Dedifferentiated amniotic fluid mesenchymal stem cell (primary cell): ENCODE measurements around the gene MCOLN1.
"Not testable (repeated sequence)": the region's sequence is repeated elsewhere in the genome, so short reads cannot be mapped to it uniquely, and the experiment has no call there.

ENCODE experiments used
- DNase-seq: peaks from one replicate; pipeline ENCODE4 v3.0.0-alpha.2; 2016; ENCODE audit errors: extremely low spot score

The MCOLN1 gene

GRCh38 chr19:7524992-7525739 is 2.7 kb downstream of the MCOLN1 start:
- DNase-seq, result no peak

- DNase-seq, result no peak
These were observed 3.9 kb downstream of the MCOLN1 start for GRCh38 chr19:7526059-7526929.

GRCh38 chr19:7527516-7528191 is 5.2 kb downstream of the MCOLN1 start:
- no peak for DNase-seq

GRCh38 chr19:7528192-7528519 is 5.7 kb downstream of the MCOLN1 start:
- DNase-seq, result no peak

GRCh38 chr19:7528522-7529245 is 6.3 kb downstream of the MCOLN1 start:
- no peak for DNase-seq

- DNase-seq, result no peak
These were observed 6.8 kb downstream of the MCOLN1 start for GRCh38 chr19:7529246-7529600.

GRCh38 chr19:7529610-7530490 is 7.4 kb downstream of the MCOLN1 start:
- no peak for DNase-seq

GRCh38 chr19:7533281-7533885 is 11.0 kb downstream of the MCOLN1 start:
- no peak for DNase-seq

GRCh38 chr19:7533925-7534480 is 11.6 kb downstream of the MCOLN1 start:
- peak; percentile 62 for DNase-seq

- DNase-seq, result peak; percentile 85
These were observed 12.2 kb downstream of the MCOLN1 start for GRCh38 chr19:7534531-7535046.

- DNase-seq, result peak; percentile 90
These were observed 12.9 kb downstream of the MCOLN1 start, which contains the start of gene PNPLA6 for GRCh38 chr19:7535047-7535997. Gene PNPLA6 (plus strand): TSS chr19:7535717. CDS start chr19:7535789, 72 bp downstream.

GRCh38 chr19:7535998-7536695 is 13.7 kb downstream of the MCOLN1 start:
- no peak for DNase-seq

GRCh38 chr19:7538990-7539389 is 16.6 kb downstream of the MCOLN1 start:
- DNase-seq, result not testable (repeated sequence)

- DNase-seq, result no peak
These were observed 17.5 kb downstream of the MCOLN1 start for GRCh38 chr19:7539827-7540425.

- DNase-seq, result no peak
These were observed 18.5 kb downstream of the MCOLN1 start for GRCh38 chr19:7540761-7541474.

GRCh38 chr19:7541475-7541824 is 19.0 kb downstream of the MCOLN1 start:
- no peak for DNase-seq

GRCh38 chr19:7541828-7542443 is 19.5 kb downstream of the MCOLN1 start:
- no peak for DNase-seq
